ENCODE data around the gene CNNM3. TPM values are rescaled to one million over a fixed set of nuclear protein-coding genes. Genes with fewer than 3 reads are reported as not detected.
"Not testable (repeated sequence)": the region's sequence is repeated elsewhere in the genome, so short reads cannot be mapped to it uniquely, and the experiment has no call there.

Gene CNNM3
- total RNA-seq, 2 donors from 2014 or later: 4.2 to 7.9 TPM

- Histone ChIP-seq H3K4me3 (no peak overlapping the region), H3K36me3 (no peaks in the 10 kb centered on the region), H3K9me3 (no peaks in the 10 kb centered on the region), H3K27me3 (no peaks in the 10 kb centered on the region), H3K27ac (peak overlapping the region; percentile 79 to 97), H3K4me1 (peaks cover 0 to 21% of the 10 kb centered on the region in 2 donors)
- TF ChIP-seq, protein P1, sequence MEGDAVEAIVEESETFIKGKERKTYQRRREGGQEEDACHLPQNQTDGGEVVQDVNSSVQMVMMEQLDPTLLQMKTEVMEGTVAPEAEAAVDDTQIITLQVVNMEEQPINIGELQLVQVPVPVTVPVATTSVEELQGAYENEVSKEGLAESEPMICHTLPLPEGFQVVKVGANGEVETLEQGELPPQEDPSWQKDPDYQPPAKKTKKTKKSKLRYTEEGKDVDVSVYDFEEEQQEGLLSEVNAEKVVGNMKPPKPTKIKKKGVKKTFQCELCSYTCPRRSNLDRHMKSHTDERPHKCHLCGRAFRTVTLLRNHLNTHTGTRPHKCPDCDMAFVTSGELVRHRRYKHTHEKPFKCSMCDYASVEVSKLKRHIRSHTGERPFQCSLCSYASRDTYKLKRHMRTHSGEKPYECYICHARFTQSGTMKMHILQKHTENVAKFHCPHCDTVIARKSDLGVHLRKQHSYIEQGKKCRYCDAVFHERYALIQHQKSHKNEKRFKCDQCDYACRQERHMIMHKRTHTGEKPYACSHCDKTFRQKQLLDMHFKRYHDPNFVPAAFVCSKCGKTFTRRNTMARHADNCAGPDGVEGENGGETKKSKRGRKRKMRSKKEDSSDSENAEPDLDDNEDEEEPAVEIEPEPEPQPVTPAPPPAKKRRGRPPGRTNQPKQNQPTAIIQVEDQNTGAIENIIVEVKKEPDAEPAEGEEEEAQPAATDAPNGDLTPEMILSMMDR (IDR thresholded peaks at IDR 0.05): no peak
- DNase-seq (ENCODE audit: low spot score): no peak
Observed at GRCh38 chr2:96787411-96787810, 28.7 kb upstream of the CNNM3 start.

GRCh38 chr2:96788442-96789244 is 27.4 kb upstream of the CNNM3 start:
- Histone ChIP-seq H3K4me3 (peak overlapping the region; percentile 8 to 14), H3K27me3 (no peaks in the 10 kb centered on the region), H3K4me1 (peaks cover 0 to 27% of the 10 kb centered on the region in 2 donors)

DNA sequence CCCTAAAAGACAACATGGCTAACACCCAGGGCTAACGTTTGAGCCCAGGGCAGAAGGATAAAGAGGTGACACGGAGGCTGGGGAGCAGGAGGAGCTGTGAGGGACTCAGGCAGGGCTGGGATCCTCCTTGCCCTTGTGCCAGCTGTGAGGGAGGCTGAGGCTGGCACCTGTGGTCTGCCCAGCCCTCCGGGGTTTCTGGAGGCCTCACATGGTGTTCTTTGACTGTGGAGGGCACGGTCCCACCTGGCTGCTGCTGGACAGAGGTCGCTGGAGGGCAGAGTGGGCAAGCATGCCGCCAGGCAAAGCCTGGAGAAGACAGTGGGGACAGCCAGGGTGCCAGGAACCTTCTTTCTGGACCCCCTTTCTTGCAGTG is 26.8 kb upstream of the CNNM3 start:
- no peak for DNase-seq (ENCODE audit: low spot score)
- Histone ChIP-seq H3K4me3 (peak overlapping the region; percentile 8 to 14), H3K27ac (peak overlapping the region; percentile 79 to 97), H3K36me3 (no peaks in the 10 kb centered on the region), H3K4me1 (peaks cover 0 to 27% of the 10 kb centered on the region in 2 donors), H3K9me3 (no peaks in the 10 kb centered on the region), H3K27me3 (no peaks in the 10 kb centered on the region)
- TF ChIP-seq, protein P1 (IDR thresholded peaks at IDR 0.05): no peak

More at GRCh38 chr2:96788442-96789244, 27.4 kb upstream of the CNNM3 start:
- TF ChIP-seq, protein P1 (IDR thresholded peaks at IDR 0.05): no peak
- Histone ChIP-seq H3K27ac (peak overlapping the region; percentile 79 to 97), H3K9me3 (no peaks in the 10 kb centered on the region), H3K36me3 (no peaks in the 10 kb centered on the region)
- DNase-seq (ENCODE audit: low spot score): no peak

GRCh38 chr2:96792772-96793749 is 23.0 kb upstream of the CNNM3 start:
- peaks cover 13% of the 10 kb centered on the region for H3K36me3 ChIP-seq
- peak overlapping the region; percentile 57 to 63 for H3K27ac ChIP-seq
- TF ChIP-seq, protein P1 (IDR thresholded peaks at IDR 0.05): no peak
- no peak overlapping the region for H3K4me3 ChIP-seq
- no peaks in the 10 kb centered on the region for H3K9me3 ChIP-seq
- no peak for DNase-seq (ENCODE audit: low spot score)
- H3K4me1 ChIP-seq: peaks cover 0 to 15% of the 10 kb centered on the region in 2 donors
- H3K27me3 ChIP-seq: no peaks in the 10 kb centered on the region

GRCh38 chr2:96795076-96795475 is 21.0 kb upstream of the CNNM3 start:
- TF ChIP-seq, protein P1 (IDR thresholded peaks at IDR 0.05): no peak
- H3K27ac ChIP-seq: no peak overlapping the region
- no peak for DNase-seq (ENCODE audit: low spot score)
- no peak overlapping the region for H3K4me3 ChIP-seq
- H3K9me3 ChIP-seq: no peaks in the 10 kb centered on the region
- no peaks in the 10 kb centered on the region for H3K27me3 ChIP-seq
- peaks cover 0 to 5% of the 10 kb centered on the region in 2 donors for H3K4me1 ChIP-seq
- peaks cover 31% of the 10 kb centered on the region for H3K36me3 ChIP-seq

DNA sequence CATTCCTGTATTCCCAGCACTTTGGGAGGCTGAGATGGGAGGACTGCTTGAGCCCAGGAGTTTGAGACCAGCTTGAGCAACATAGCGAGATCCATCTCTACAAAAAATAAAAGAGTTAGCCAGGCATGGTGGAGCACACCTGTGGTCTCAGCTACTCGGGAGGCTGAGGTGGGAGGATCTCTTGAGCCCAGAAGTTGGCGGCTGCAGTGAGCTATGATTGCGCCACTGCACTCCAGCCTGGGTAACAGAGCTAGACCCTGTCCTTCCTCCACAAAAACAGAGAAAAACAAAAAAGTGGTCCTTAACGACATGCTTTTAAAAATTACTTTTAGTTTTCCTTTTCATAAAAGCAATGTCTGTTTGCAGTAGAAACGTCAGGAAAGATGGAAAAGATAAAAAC is 19.6 kb upstream of the CNNM3 start:
- peaks cover 0 to 10% of the 10 kb centered on the region in 2 donors for H3K4me1 ChIP-seq
- not testable (repeated sequence) for DNase-seq (ENCODE audit: low spot score); H3K27ac ChIP-seq; H3K27me3 ChIP-seq; H3K9me3 ChIP-seq; H3K4me3 ChIP-seq
- H3K36me3 ChIP-seq: peaks cover 39% of the 10 kb centered on the region
